ENCODE data around the gene FAM200B. TPM values are rescaled to one million over a fixed set of nuclear protein-coding genes. Genes with fewer than 3 reads are reported as not detected.

The FAM200B gene
- total RNA-seq, 2 donors from 2014 or later = 41.4 to 57.4 TPM

DNA sequence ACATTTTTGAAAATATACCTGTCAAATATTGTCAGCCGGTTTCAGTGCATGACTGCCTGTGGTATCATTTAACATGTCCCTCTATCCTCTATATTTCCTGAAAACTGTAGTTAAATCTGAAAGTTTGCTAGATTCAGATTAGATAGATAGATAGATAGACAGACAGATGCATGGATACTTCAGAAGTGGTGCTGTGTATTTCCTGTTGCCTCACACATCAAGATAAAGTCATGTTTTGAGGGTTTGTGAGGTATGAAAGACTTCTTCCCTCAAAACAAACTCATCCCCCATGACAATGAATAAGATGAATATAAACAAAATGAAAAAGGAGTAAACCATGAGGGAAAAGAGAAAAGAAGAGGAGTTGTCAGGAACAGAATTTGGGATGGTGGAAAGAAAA is 15.2 kb downstream of the FAM200B start:
- TF ChIP-seq, protein P1, sequence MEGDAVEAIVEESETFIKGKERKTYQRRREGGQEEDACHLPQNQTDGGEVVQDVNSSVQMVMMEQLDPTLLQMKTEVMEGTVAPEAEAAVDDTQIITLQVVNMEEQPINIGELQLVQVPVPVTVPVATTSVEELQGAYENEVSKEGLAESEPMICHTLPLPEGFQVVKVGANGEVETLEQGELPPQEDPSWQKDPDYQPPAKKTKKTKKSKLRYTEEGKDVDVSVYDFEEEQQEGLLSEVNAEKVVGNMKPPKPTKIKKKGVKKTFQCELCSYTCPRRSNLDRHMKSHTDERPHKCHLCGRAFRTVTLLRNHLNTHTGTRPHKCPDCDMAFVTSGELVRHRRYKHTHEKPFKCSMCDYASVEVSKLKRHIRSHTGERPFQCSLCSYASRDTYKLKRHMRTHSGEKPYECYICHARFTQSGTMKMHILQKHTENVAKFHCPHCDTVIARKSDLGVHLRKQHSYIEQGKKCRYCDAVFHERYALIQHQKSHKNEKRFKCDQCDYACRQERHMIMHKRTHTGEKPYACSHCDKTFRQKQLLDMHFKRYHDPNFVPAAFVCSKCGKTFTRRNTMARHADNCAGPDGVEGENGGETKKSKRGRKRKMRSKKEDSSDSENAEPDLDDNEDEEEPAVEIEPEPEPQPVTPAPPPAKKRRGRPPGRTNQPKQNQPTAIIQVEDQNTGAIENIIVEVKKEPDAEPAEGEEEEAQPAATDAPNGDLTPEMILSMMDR (IDR thresholded peaks at IDR 0.05) = no peak

DNA sequence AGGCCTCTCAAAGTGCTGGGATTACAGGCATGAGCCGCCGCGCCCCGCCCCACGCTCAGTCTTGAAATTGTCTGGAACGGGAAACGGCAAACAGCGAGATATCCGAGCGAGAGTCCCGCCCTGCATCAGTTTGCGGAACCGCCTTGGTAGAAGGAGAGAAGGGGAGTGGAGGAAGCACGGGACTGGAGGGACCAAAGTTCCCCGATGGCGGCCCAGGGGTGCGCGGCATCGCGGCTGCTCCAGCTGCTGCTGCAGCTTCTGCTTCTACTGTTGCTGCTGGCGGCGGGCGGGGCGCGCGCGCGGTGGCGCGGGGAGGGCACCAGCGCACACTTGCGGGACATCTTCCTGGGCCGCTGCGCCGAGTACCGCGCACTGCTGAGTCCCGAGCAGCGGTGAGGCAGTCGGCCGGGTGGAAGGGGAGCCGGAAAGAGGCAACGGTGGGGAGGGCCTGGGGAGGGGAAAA is 21.3 kb downstream of the FAM200B start, which contains the start of gene BST1:
Gene BST1 (plus strand): TSS at position 125 of the 463 bp plus-strand sequence. CDS start 80 bp downstream, at position 205.
- peak; percentile 85 for DNase-seq (ENCODE audit: low spot score)
- Histone ChIP-seq H3K9me3 (no peaks in the 10 kb centered on the region), H3K4me3 (peak within 1 kb of the TSS; percentile 39 to 57), H3K4me1 (peaks cover 0 to 24% of the 10 kb centered on the region in 2 donors), H3K36me3 (no peaks in the 10 kb centered on the region), H3K27me3 (no peaks in the 10 kb centered on the region), H3K27ac (peak within 1 kb of the TSS; percentile 41 to 56)
- TF ChIP-seq, protein P1 (IDR thresholded peaks at IDR 0.05) = no peak

More for the DNA sequence above, 15.2 kb downstream of the FAM200B start:
- no peak overlapping the region for H3K4me3 ChIP-seq
- no peaks in the 10 kb centered on the region for H3K27me3 ChIP-seq
- H3K4me1 ChIP-seq = no peaks in the 10 kb centered on the region
- H3K36me3 ChIP-seq = no peaks in the 10 kb centered on the region
- DNase-seq (ENCODE audit: low spot score) = no peak
- H3K9me3 ChIP-seq = no peaks in the 10 kb centered on the region
- no peak overlapping the region for H3K27ac ChIP-seq

DNA sequence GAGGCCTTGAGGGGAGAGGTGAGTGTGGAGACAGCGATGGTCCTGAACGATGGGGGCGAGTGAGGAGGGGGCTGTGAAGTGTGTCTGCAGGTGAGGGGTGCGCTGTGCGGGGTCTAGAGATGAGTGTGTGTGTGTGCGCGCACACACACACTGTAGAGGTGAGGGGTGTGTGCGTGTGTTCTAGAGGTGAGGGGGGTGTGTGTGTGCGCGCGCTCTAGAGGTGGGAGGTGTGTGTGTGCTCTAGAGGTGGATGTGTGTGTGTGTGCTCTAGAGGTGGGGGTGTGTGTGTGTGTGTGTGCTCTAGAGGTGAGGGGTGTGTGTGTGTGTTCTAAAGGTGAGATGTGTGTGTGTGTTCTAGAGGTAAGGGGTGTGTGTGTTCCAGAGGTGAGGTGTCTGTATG is 21.8 kb downstream of the FAM200B start:
- Histone ChIP-seq H3K4me1 (peaks cover 0 to 25% of the 10 kb centered on the region in 2 donors), H3K9me3 (no peaks in the 10 kb centered on the region), H3K27ac (peak overlapping the region; percentile 41 to 56), H3K27me3 (no peaks in the 10 kb centered on the region), H3K4me3 (peak overlapping the region; percentile 39 to 57), H3K36me3 (no peaks in the 10 kb centered on the region)
- TF ChIP-seq, protein P1 (IDR thresholded peaks at IDR 0.05) = no peak
- no peak for DNase-seq (ENCODE audit: low spot score)

DNA sequence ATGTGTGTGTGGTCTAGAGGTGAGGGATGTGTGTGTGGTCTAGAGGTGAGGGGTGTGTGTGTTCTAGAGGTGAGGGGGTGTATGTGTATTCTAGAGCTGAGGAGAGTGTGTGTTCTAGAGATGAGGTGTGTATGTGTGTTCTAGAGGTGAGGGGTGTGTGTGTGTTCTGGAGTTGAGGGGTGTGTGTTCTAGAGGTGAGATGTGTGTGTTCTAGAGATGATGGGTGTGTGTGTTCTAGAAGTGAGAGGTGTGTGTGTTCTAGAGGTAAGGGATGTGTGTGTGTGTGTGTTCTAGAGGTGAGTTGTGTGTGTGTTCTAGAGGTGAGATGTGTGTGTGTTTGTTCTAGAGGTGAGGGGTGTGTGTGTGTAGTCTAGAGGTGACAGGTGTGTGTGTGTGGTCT is 22.5 kb downstream of the FAM200B start:
- TF ChIP-seq, protein P1 (IDR thresholded peaks at IDR 0.05) = no peak
- H3K27ac ChIP-seq = no peak overlapping the region
- H3K9me3 ChIP-seq = no peaks in the 10 kb centered on the region
- H3K36me3 ChIP-seq = no peaks in the 10 kb centered on the region
- no peak overlapping the region for H3K4me3 ChIP-seq
- peaks cover 0 to 25% of the 10 kb centered on the region in 2 donors for H3K4me1 ChIP-seq
- no peaks in the 10 kb centered on the region for H3K27me3 ChIP-seq
- no peak for DNase-seq (ENCODE audit: low spot score)

DNA sequence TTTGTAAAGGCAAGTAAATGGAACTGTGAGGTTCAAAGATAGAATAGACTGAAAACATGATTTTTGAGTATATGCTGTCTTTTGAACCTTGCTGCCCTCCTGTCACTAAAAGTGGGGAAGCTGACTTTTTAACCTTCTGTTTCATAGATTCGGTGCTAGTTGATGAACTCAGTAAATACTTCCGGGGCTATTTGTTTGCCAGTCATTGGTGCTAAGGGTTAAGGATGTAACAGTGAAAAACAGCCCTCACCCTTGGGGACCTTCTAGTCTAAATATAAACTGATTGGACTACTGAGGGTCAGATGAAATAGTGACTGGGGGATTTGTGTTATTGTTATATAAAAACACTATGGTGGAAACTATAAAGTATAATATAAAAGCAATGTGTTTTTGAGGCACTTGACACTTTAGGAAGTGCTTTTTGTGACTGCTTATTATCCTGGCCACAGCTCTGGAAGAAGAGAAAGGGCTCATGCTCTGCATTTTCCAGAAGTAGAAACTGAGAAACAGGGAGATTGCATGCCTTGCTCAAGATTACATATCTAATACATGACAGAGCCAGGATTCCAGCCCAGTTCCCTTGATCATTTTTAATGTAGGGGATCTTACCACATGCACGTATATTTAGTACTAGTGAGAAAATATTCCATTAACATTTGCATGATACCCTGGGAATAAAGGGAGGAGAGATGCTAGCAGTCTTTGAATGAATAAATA is 25.2 kb downstream of the FAM200B start:
- peak overlapping the region in 1 of 2 donors; percentile 11 for H3K27ac ChIP-seq
- H3K9me3 ChIP-seq = no peaks in the 10 kb centered on the region
- DNase-seq (ENCODE audit: low spot score) = no peak
- no peaks in the 10 kb centered on the region for H3K36me3 ChIP-seq
- peaks cover 0 to 25% of the 10 kb centered on the region in 2 donors for H3K4me1 ChIP-seq
- TF ChIP-seq, protein P1 (IDR thresholded peaks at IDR 0.05) = no peak
- H3K27me3 ChIP-seq = no peaks in the 10 kb centered on the region
- H3K4me3 ChIP-seq = no peak overlapping the region

Measured in right atrium auricular region (tissue), 2 donors.